HEK293 (cell line): ENCODE data around the gene OSBP2.

Experiments used
- CTCF ChIA-PET: fragments of 350-600 bp; formaldehyde crosslinking; extraction: SDS; loops from one replicate; lab custom pipeline; 2021; ENCODE audit warnings: antibody characterized with exemption; lab: Yijun Ruan, JAX
- POLR2A ChIA-PET: fragments of 300-600 bp; formaldehyde crosslinking; extraction: SDS; loops from one replicate; lab custom pipeline; 2020; ENCODE audit warnings: antibody characterized with exemption, inconsistent platforms; lab: Yijun Ruan, JAX
- H3K27ac ChIP-seq: fragments of 200-500 bp; sonication (Bioruptor generic); 2 replicates; pipeline ENCODE4 v1.5.1; 2014; ENCODE audit warnings: low read depth, low read length, control low read depth, inconsistent platforms; ENCODE audit errors: extremely low read depth
- H3K36me3 ChIP-seq, 2 experiments: fragments of 200-500 bp in 1 of 2; sonication (Bioruptor generic) in 1 of 2; 1 replicate in 1 of 2; 2 replicates in 1 of 2; pipeline ENCODE4 v1.5.1; 2014 to 2017; ENCODE audit warnings: inconsistent platforms in 2 of 2, low read length in 2 of 2; ENCODE audit not compliant: control insufficient read depth in 2 of 2, insufficient read depth in 1 of 2
- H3K4me1 ChIP-seq: fragments of 200-500 bp; sonication (Bioruptor generic); 2 replicates; pipeline ENCODE4 v1.5.1; 2014; ENCODE audit warnings: mild to moderate bottlenecking, low read length, inconsistent platforms; ENCODE audit not compliant: control insufficient read depth, insufficient read depth
- H3K4me3 ChIP-seq: 2 replicates; pipeline ENCODE4 v1.5.1; 2011; ENCODE audit warnings: low read depth, mild to moderate bottlenecking, control low read depth, low read length, moderate library complexity
- H3K9me3 ChIP-seq: fragments of 200-500 bp; sonication (Bioruptor generic); 2 replicates; pipeline ENCODE4 v1.5.1; 2014; ENCODE audit warnings: low read depth, low read length, inconsistent platforms; ENCODE audit not compliant: control insufficient read depth, insufficient read depth
- BCL11A ChIP-seq: fragments of 450-650 bp; formaldehyde crosslinking; IDR thresholded peaks from 2 replicates; pipeline ENCODE4 v1.5.1; 2016; ENCODE audit warnings: low read depth, missing biosample characterization, missing genetic modification characterization
- ELK4 ChIP-seq: IDR thresholded peaks from 2 replicates; pipeline ENCODE4 v1.6.1; 2011; ENCODE audit warnings: mild to moderate bottlenecking, low read depth, low read length, borderline replicate concordance
- GFI1B ChIP-seq: fragments of 450-650 bp; formaldehyde crosslinking; IDR thresholded peaks from 2 replicates; pipeline ENCODE4 v1.5.1; 2016; ENCODE audit warnings: missing biosample characterization, missing genetic modification characterization
- KLF16 ChIP-seq: fragments of 450-650 bp; formaldehyde crosslinking; IDR thresholded peaks from 2 replicates; pipeline ENCODE4 v1.5.1; 2017; ENCODE audit warnings: missing biosample characterization, missing genetic modification characterization
- KLF8 ChIP-seq: fragments of 450-650 bp; formaldehyde crosslinking; IDR thresholded peaks from 2 replicates; pipeline ENCODE4 v1.5.1; 2016; ENCODE audit warnings: missing biosample characterization, missing genetic modification characterization
- RBAK ChIP-seq: fragments of 450-650 bp; formaldehyde crosslinking; IDR thresholded peaks from 2 replicates; pipeline ENCODE4 v1.5.1; 2016; ENCODE audit warnings: missing biosample characterization, missing genetic modification characterization
- ZEB2 ChIP-seq: fragments of 450-650 bp; formaldehyde crosslinking; IDR thresholded peaks from 2 replicates; pipeline ENCODE4 v1.5.1; 2016; ENCODE audit warnings: missing biosample characterization, missing genetic modification characterization
- ZNF202 ChIP-seq: fragments of 450-650 bp; formaldehyde crosslinking; IDR thresholded peaks from 2 replicates; pipeline ENCODE4 v1.5.1; 2016; ENCODE audit warnings: missing biosample characterization, missing genetic modification characterization, borderline replicate concordance
- ZNF214 ChIP-seq: fragments of 450-650 bp; formaldehyde crosslinking; IDR thresholded peaks from 2 replicates; pipeline ENCODE4 v1.5.1; 2017; ENCODE audit warnings: missing biosample characterization, mild to moderate bottlenecking, missing genetic modification characterization, borderline replicate concordance
- ZNF221 ChIP-seq: fragments of 450-650 bp; formaldehyde crosslinking; IDR thresholded peaks from 2 replicates; pipeline ENCODE4 v1.5.1; 2017; ENCODE audit warnings: missing biosample characterization, missing genetic modification characterization, borderline replicate concordance
- ZNF223 ChIP-seq: fragments of 450-650 bp; formaldehyde crosslinking; IDR thresholded peaks from 2 replicates; pipeline ENCODE4 v1.5.1; 2016; ENCODE audit warnings: missing biosample characterization, missing genetic modification characterization
- ZNF266 ChIP-seq: fragments of 450-650 bp; formaldehyde crosslinking; IDR thresholded peaks from 2 replicates; pipeline ENCODE4 v1.5.1; 2016; ENCODE audit warnings: missing biosample characterization, missing genetic modification characterization, low read depth
- ZNF324 ChIP-seq: fragments of 450-650 bp; formaldehyde crosslinking; IDR thresholded peaks from 2 replicates; pipeline ENCODE4 v1.5.1; 2016; ENCODE audit warnings: missing biosample characterization, missing genetic modification characterization
- ZNF488 ChIP-seq: fragments of 450-650 bp; formaldehyde crosslinking; IDR thresholded peaks from 2 replicates; pipeline ENCODE4 v1.5.1; 2016; ENCODE audit warnings: missing biosample characterization, missing genetic modification characterization
- ZNF529 ChIP-seq: fragments of 450-650 bp; formaldehyde crosslinking; IDR thresholded peaks from 2 replicates; pipeline ENCODE4 v1.5.1; 2017; ENCODE audit warnings: missing genetic modification characterization, missing biosample characterization; ENCODE audit not compliant: insufficient replicate concordance
- ZNF624 ChIP-seq: fragments of 450-650 bp; formaldehyde crosslinking; IDR thresholded peaks from 2 replicates; pipeline ENCODE4 v1.5.1; 2017; ENCODE audit warnings: missing biosample characterization, missing genetic modification characterization
- ZNF707 ChIP-seq: fragments of 450-650 bp; formaldehyde crosslinking; IDR thresholded peaks from 2 replicates; pipeline ENCODE4 v1.5.1; 2016; ENCODE audit warnings: missing biosample characterization, missing genetic modification characterization
- ZNF785 ChIP-seq: fragments of 450-650 bp; formaldehyde crosslinking; IDR thresholded peaks from 2 replicates; pipeline ENCODE4 v1.5.1; 2016; ENCODE audit warnings: missing biosample characterization, missing genetic modification characterization
- ZSCAN16 ChIP-seq: fragments of 450-650 bp; formaldehyde crosslinking; IDR thresholded peaks from 2 replicates; pipeline ENCODE4 v1.5.1; 2016; ENCODE audit warnings: missing biosample characterization, missing genetic modification characterization
- ZSCAN5A ChIP-seq: fragments of 450-650 bp; formaldehyde crosslinking; IDR thresholded peaks from 2 replicates; pipeline ENCODE4 v1.5.1; 2016; ENCODE audit warnings: missing biosample characterization, missing genetic modification characterization
- TF ChIP-seq, protein P1 (sequence below): fragments of 450-650 bp; formaldehyde crosslinking; IDR thresholded peaks from 2 replicates; pipeline ENCODE4 v1.5.1; 2016; ENCODE audit warnings: missing biosample characterization, missing genetic modification characterization
- TF ChIP-seq, protein P2 (sequence below): fragments of 450-650 bp; formaldehyde crosslinking; IDR thresholded peaks from 2 replicates; pipeline ENCODE4 v1.5.1; 2016; ENCODE audit warnings: missing biosample characterization, missing genetic modification characterization
- TF ChIP-seq, protein P3 (sequence below): fragments of 450-650 bp; formaldehyde crosslinking; IDR thresholded peaks from 2 replicates; pipeline ENCODE4 v1.5.0; 2017; ENCODE audit warnings: missing biosample characterization, missing genetic modification characterization, borderline replicate concordance

OSBP2 gene

GRCh38 chr22:30790366-30790765 lies 95.7 kb downstream of the OSBP2 start:
- no peaks in the 10 kb centered on the region for H3K9me3 ChIP-seq
- no peak for TF ChIP-seq ZNF223
- TF ChIP-seq, protein P1, sequence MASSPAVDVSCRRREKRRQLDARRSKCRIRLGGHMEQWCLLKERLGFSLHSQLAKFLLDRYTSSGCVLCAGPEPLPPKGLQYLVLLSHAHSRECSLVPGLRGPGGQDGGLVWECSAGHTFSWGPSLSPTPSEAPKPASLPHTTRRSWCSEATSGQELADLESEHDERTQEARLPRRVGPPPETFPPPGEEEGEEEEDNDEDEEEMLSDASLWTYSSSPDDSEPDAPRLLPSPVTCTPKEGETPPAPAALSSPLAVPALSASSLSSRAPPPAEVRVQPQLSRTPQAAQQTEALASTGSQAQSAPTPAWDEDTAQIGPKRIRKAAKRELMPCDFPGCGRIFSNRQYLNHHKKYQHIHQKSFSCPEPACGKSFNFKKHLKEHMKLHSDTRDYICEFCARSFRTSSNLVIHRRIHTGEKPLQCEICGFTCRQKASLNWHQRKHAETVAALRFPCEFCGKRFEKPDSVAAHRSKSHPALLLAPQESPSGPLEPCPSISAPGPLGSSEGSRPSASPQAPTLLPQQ (tag by site-specific recombination) = no peak
- no peak for TF ChIP-seq BCL11A
- no peak for TF ChIP-seq KLF8
- no peaks in the 10 kb centered on the region for H3K36me3 ChIP-seq
- no peaks in the 10 kb centered on the region for H3K4me1 ChIP-seq
- CTCF ChIA-PET = interaction anchor here (0.7 to 1.1 kb wide), 3 partner anchors 100 to 129 kb away, joined by 3 to 8 read pairs (median 3); no protein-coding TSS in a partner anchor
- no peak overlapping the region for H3K4me3 ChIP-seq
- POLR2A ChIA-PET = interaction anchor here (0.6 to 0.7 kb wide), 2 partner anchors 370 to 371 kb away, joined by 5 to 8 read pairs; no protein-coding TSS in a partner anchor
- no peak overlapping the region for H3K27ac ChIP-seq

- Histone ChIP-seq H3K4me3 (no peak overlapping the region), H3K36me3 (no peaks in the 10 kb centered on the region), H3K27ac (no peak overlapping the region), H3K4me1 (no peaks in the 10 kb centered on the region), H3K9me3 (no peaks in the 10 kb centered on the region)
- TF ChIP-seq ZSCAN5A (tag by site-specific recombination) (no peak), ZNF202 (tag by site-specific recombination) (no peak), ZNF707 (tag by site-specific recombination) (no peak), RBAK (no peak), ZNF624 (tag by site-specific recombination) (no peak), ELK4 (no peak), ZSCAN16 (tag by site-specific recombination) (no peak), ZNF529 (tag by site-specific recombination) (no peak), ZEB2 (tag by site-specific recombination) (no peak), ZNF266 (tag by site-specific recombination) (no peak), ZNF785 (no peak), KLF16 (tag by site-specific recombination) (no peak), GFI1B (no peak), ZNF488 (no peak), ZNF214 (tag by site-specific recombination) (no peak), ZNF324 (tag by site-specific recombination) (no peak), ZNF221 (no peak)
- TF ChIP-seq, protein P2, sequence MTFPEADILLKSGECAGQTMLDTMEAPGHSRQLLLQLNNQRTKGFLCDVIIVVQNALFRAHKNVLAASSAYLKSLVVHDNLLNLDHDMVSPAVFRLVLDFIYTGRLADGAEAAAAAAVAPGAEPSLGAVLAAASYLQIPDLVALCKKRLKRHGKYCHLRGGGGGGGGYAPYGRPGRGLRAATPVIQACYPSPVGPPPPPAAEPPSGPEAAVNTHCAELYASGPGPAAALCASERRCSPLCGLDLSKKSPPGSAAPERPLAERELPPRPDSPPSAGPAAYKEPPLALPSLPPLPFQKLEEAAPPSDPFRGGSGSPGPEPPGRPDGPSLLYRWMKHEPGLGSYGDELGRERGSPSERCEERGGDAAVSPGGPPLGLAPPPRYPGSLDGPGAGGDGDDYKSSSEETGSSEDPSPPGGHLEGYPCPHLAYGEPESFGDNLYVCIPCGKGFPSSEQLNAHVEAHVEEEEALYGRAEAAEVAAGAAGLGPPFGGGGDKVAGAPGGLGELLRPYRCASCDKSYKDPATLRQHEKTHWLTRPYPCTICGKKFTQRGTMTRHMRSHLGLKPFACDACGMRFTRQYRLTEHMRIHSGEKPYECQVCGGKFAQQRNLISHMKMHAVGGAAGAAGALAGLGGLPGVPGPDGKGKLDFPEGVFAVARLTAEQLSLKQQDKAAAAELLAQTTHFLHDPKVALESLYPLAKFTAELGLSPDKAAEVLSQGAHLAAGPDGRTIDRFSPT (tag by site-specific recombination) = no peak
- TF ChIP-seq, protein P3, sequence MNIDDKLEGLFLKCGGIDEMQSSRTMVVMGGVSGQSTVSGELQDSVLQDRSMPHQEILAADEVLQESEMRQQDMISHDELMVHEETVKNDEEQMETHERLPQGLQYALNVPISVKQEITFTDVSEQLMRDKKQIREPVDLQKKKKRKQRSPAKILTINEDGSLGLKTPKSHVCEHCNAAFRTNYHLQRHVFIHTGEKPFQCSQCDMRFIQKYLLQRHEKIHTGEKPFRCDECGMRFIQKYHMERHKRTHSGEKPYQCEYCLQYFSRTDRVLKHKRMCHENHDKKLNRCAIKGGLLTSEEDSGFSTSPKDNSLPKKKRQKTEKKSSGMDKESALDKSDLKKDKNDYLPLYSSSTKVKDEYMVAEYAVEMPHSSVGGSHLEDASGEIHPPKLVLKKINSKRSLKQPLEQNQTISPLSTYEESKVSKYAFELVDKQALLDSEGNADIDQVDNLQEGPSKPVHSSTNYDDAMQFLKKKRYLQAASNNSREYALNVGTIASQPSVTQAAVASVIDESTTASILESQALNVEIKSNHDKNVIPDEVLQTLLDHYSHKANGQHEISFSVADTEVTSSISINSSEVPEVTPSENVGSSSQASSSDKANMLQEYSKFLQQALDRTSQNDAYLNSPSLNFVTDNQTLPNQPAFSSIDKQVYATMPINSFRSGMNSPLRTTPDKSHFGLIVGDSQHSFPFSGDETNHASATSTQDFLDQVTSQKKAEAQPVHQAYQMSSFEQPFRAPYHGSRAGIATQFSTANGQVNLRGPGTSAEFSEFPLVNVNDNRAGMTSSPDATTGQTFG (tag by site-specific recombination) = no peak
- ChIA-PET POLR2A (no interaction called here), CTCF (no interaction called here)
Observed at GRCh38 chr22:30792456-30792855, 97.8 kb downstream of the OSBP2 start.
